Mammary epithelial cell (primary cell): ENCODE data around the gene SLC25A51.

Experiments
- CTCF ChIP-seq, 2 donors: IDR thresholded peaks in 1 of 2; conservative IDR thresholded peaks in 1 of 2; 2 replicates each; pipeline ENCODE4 v1.5.1; 2011 to 2012; ENCODE audit warnings: inconsistent platforms in 2 of 2, low read length in 2 of 2, mild to moderate bottlenecking in 2 of 2, control low read depth in 1 of 2, low read depth in 1 of 2; ENCODE audit not compliant: insufficient read depth in 1 of 2; ENCODE audit errors: extremely low read depth in 1 of 2
- EZH2 ChIP-seq: IDR thresholded peaks from 2 replicates; pipeline ENCODE4 v1.6.1; 2012; ENCODE audit warnings: low read length, inconsistent platforms, borderline replicate concordance

- TF ChIP-seq CTCF (conservative IDR thresholded peaks at IDR 0.05 in 1 of 2, IDR thresholded peaks at IDR 0.05 in 1 of 2; ENCODE audit: extremely low read depth in 1 of 2, insufficient read depth in 1 of 2, low read depth in 1 of 2, low read length in 2 of 2) (no peak), EZH2 (no peak)
Measured at GRCh38 chr9:37947471-37947870, 43.5 kb upstream of the SLC25A51 start.
